HepG2 (cell line): ENCODE measurements around the gene MEPE. TPM values are rescaled to one million over a fixed set of nuclear protein-coding genes. Genes with fewer than 3 reads are reported as not detected.
A peak's percentile ranks its signal among the peaks of the same experiment; 100 is the strongest.

Source experiments
- BRCA1 ChIP-seq: sonication (generic); formaldehyde crosslinking; IDR thresholded peaks from 2 replicates; pipeline ENCODE4 v1.4.0; 2020; ENCODE audit warnings: missing genetic modification reagents
- NFIC ChIP-seq: IDR thresholded peaks from 2 replicates; pipeline ENCODE4 v1.6.1; 2012; ENCODE audit warnings: mild to moderate bottlenecking, low read length, inconsistent platforms
- NRL ChIP-seq: sonication (generic); formaldehyde crosslinking; IDR thresholded peaks from 2 replicates; pipeline ENCODE4 v1.5.0; 2020; ENCODE audit warnings: missing genetic modification reagents, mild to moderate bottlenecking, moderate library complexity, borderline replicate concordance
- TP53 ChIP-seq: sonication (generic); formaldehyde crosslinking; conservative IDR thresholded peaks from 2 replicates; pipeline ENCODE4 v1.4.0; 2020; ENCODE audit warnings: missing genetic modification reagents
- ZBTB40 ChIP-seq, 2 experiments: fragments of 450-650 bp in 1 of 2; sonication (generic) in 1 of 2; formaldehyde crosslinking in 1 of 2; IDR thresholded peaks; 2 replicates each; pipeline versions ENCODE4 v1.6.1 to v1.8.0; 2016 to 2022; ENCODE audit warnings: antibody characterized with exemption in 1 of 2, mild to moderate bottlenecking in 1 of 2, missing genetic modification reagents in 1 of 2
- ZNF260 ChIP-seq: sonication (generic); formaldehyde crosslinking; IDR thresholded peaks from 2 replicates; pipeline ENCODE4 v1.4.0; 2020; ENCODE audit warnings: missing genetic modification reagents, low read depth, mild to moderate bottlenecking, borderline replicate concordance
- ZSCAN12 ChIP-seq: sonication (generic); formaldehyde crosslinking; IDR thresholded peaks from 2 replicates; pipeline ENCODE4 v1.9.0; 2021; ENCODE audit warnings: mild to moderate bottlenecking, missing genetic modification reagents
- polyA plus RNA-seq, 8 experiments: library from polyadenylated mRNA; depleted of rRNA in 3 of 8; stranded (reverse) in 7 of 8; unstranded in 1 of 8; fragments of >200 nt; fragmentation: Illumina TruSeq in 4 of 8; extraction: Trizol in 4 of 8; gene quantifications; 2 replicates each; pipeline versions ENCODE4 v1.2.1 to v1.2.3, GENCODE V29; 2011 to 2016; ENCODE audit warnings: low read depth in 4 of 8, missing spikeins in 1 of 8, mixed read lengths in 1 of 8; ENCODE audit not compliant: insufficient read depth in 1 of 8
- total RNA-seq, 5 experiments: library from RNA; depleted of rRNA; stranded (reverse); fragments of >200 nt; fragmentation: Illumina TruSeq; extraction: Trizol; gene quantifications; 2 replicates each; pipeline ENCODE4 v1.2.3, GENCODE V29; 2016; ENCODE audit warnings: low read depth in 1 of 5
- TF ChIP-seq, protein P1 (sequence below): sonication (generic); formaldehyde crosslinking; conservative IDR thresholded peaks from 2 replicates; pipeline ENCODE4 v1.4.0; 2020; ENCODE audit warnings: missing genetic modification reagents
- TF ChIP-seq, protein P2 (sequence below): sonication (generic); formaldehyde crosslinking; IDR thresholded peaks from 2 replicates; pipeline ENCODE4 v1.5.0; 2020; ENCODE audit warnings: mild to moderate bottlenecking, missing genetic modification reagents
- TF ChIP-seq, protein P3 (sequence below): sonication (generic); formaldehyde crosslinking; IDR thresholded peaks from 2 replicates; pipeline ENCODE4 v1.8.0; 2022; ENCODE audit warnings: low read depth, missing genetic modification reagents
- TF ChIP-seq, protein P4 (sequence below): sonication (generic); formaldehyde crosslinking; IDR thresholded peaks from 2 replicates; pipeline ENCODE4 v1.4.0; 2020; ENCODE audit warnings: mild to moderate bottlenecking, missing genetic modification reagents, borderline replicate concordance

Gene MEPE
- total and polyA plus RNA-seq, 2 of the 13 experiments (the other 11 are each of a cell fraction or from before 2014, with no cell fraction given) = 0.04 TPM; not detected in 1

DNA sequence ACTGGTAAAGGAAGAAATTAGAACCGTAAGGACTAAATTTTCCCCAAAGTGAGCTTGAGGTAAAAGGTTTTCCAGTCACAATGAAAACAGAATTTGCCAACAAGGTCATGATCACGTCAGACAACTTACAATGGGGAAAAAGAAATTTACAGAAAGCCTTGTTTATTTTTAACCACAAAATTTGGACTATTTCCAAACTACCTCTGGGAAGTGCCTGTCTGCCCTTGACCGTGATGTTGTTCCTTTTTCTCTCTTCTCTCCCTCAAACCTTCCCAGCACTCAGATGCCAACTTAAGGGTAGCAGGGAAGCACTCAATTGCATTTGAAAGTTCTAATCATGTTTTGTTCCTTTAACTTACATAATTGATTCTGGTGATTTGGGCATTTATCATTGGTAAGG is 32.5 kb downstream of the MEPE start (continued):
- TF ChIP-seq ZBTB40 (IDR thresholded peaks at IDR 0.05) = no peak
- no peak for TF ChIP-seq ZBTB40 (CRISPR knock-in tag; IDR thresholded peaks at IDR 0.05)
- TF ChIP-seq NFIC = peak; percentile 75; the same call in 1 of the 2 replicates
- TF ChIP-seq, protein P1, sequence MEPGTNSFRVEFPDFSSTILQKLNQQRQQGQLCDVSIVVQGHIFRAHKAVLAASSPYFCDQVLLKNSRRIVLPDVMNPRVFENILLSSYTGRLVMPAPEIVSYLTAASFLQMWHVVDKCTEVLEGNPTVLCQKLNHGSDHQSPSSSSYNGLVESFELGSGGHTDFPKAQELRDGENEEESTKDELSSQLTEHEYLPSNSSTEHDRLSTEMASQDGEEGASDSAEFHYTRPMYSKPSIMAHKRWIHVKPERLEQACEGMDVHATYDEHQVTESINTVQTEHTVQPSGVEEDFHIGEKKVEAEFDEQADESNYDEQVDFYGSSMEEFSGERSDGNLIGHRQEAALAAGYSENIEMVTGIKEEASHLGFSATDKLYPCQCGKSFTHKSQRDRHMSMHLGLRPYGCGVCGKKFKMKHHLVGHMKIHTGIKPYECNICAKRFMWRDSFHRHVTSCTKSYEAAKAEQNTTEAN (CRISPR knock-in tag) = no peak
- no peak for TF ChIP-seq NRL
- no peak for TF ChIP-seq TP53 (CRISPR knock-in tag)
- TF ChIP-seq BRCA1 (CRISPR knock-in tag) = no peak
- no peak for TF ChIP-seq ZSCAN12 (CRISPR knock-in tag)
- TF ChIP-seq, protein P2, sequence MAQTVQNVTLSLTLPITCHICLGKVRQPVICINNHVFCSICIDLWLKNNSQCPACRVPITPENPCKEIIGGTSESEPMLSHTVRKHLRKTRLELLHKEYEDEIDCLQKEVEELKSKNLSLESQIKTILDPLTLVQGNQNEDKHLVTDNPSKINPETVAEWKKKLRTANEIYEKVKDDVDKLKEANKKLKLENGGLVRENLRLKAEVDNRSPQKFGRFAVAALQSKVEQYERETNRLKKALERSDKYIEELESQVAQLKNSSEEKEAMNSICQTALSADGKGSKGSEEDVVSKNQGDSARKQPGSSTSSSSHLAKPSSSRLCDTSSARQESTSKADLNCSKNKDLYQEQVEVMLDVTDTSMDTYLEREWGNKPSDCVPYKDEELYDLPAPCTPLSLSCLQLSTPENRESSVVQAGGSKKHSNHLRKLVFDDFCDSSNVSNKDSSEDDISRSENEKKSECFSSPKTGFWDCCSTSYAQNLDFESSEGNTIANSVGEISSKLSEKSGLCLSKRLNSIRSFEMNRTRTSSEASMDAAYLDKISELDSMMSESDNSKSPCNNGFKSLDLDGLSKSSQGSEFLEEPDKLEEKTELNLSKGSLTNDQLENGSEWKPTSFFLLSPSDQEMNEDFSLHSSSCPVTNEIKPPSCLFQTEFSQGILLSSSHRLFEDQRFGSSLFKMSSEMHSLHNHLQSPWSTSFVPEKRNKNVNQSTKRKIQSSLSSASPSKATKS (CRISPR knock-in tag) = no peak
- TF ChIP-seq, protein P3, sequence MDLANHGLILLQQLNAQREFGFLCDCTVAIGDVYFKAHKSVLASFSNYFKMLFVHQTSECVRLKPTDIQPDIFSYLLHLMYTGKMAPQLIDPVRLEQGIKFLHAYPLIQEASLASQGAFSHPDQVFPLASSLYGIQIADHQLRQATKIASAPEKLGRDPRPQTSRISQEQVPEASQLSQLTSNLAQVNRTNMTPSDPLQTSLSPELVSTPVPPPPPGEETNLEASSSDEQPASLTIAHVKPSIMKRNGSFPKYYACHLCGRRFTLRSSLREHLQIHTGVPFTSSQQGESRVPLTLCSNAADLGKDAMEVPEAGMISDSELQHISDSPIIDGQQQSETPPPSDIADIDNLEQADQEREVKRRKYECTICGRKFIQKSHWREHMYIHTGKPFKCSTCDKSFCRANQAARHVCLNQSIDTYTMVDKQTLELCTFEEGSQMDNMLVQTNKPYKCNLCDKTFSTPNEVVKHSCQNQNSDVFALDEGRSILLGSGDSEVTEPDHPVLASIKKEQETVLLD = no peak
- TF ChIP-seq ZNF260 (CRISPR knock-in tag) = no peak
- TF ChIP-seq, protein P4, sequence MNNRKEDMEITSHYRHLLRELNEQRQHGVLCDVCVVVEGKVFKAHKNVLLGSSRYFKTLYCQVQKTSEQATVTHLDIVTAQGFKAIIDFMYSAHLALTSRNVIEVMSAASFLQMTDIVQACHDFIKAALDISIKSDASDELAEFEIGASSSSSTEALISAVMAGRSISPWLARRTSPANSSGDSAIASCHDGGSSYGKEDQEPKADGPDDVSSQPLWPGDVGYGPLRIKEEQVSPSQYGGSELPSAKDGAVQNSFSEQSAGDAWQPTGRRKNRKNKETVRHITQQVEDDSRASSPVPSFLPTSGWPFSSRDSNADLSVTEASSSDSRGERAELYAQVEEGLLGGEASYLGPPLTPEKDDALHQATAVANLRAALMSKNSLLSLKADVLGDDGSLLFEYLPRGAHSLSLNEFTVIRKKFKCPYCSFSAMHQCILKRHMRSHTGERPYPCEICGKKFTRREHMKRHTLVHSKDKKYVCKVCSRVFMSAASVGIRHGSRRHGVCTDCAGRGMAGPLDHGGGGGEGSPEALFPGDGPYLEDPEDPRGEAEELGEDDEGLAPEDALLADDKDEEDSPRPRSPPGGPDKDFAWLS (CRISPR knock-in tag) = no peak
